ENCODE results near the gene RSPH6A. TPM values are rescaled to one million over a fixed set of nuclear protein-coding genes. Genes with fewer than 3 reads are reported as not detected.

The RSPH6A gene
- total RNA-seq, 6 donors from 2014 or later = 0.15 to 5.2 (median 0.32) TPM; not detected in 2

- WGBS, 2 donors = 91 to 93% methylated on average over 7 to 15 of the region's 15 CpGs
These were observed 52.1 kb downstream of the RSPH6A start for GRCh38 chr19:45762870-45763631.

GRCh38 chr19:45761714-45762113 lies 53.4 kb downstream of the RSPH6A start:
- TF ChIP-seq POLR2A (IDR thresholded peaks at IDR 0.05) = no peak
- TF ChIP-seq CTCF (IDR thresholded peaks at IDR 0.05) = no peak
- TF ChIP-seq POLR2AphosphoS5 (IDR thresholded peaks at IDR 0.05) = no peak
- TF ChIP-seq EP300 (IDR thresholded peaks at IDR 0.05) = no peak
- DNase-seq = peak in 1 of 2 donors; percentile 78
- no peak for ATAC-seq (ENCODE audit: low FRiP score in 2 of 2)
- H3K4me1 ChIP-seq = peaks cover 10 to 26% (median 13%) of the 10 kb centered on the region in 4 donors
- H3K36me3 ChIP-seq = no peaks in the 10 kb centered on the region
- H3K9me3 ChIP-seq = no peaks in the 10 kb centered on the region
- WGBS, 2 donors = 87 to 91% methylated on average over 8 to 17 of the region's 17 CpGs
- H3K4me3 ChIP-seq = no peak overlapping the region
- no peak overlapping the region for H3K27ac ChIP-seq
- H3K27me3 ChIP-seq = no peaks in the 10 kb centered on the region

More at GRCh38 chr19:45762870-45763631, 52.1 kb downstream of the RSPH6A start:
- peaks cover 0 to 3% (median 1%) of the 10 kb centered on the region in 4 donors for H3K27me3 ChIP-seq
- H3K27ac ChIP-seq = no peak overlapping the region
- H3K4me1 ChIP-seq = peaks cover 20 to 40% (median 23%) of the 10 kb centered on the region in 4 donors
- no peak overlapping the region for H3K4me3 ChIP-seq
- H3K9me3 ChIP-seq = no peaks in the 10 kb centered on the region
- ATAC-seq (ENCODE audit: low FRiP score in 2 of 2) (no peak), DNase-seq (no peak)
- no peak for TF ChIP-seq POLR2A (IDR thresholded peaks at IDR 0.05)
- no peak for TF ChIP-seq EP300 (IDR thresholded peaks at IDR 0.05)
- no peak for TF ChIP-seq POLR2AphosphoS5 (IDR thresholded peaks at IDR 0.05)
- no peak for TF ChIP-seq CTCF (IDR thresholded peaks at IDR 0.05)
- H3K36me3 ChIP-seq = no peaks in the 10 kb centered on the region

GRCh38 chr19:45758921-45759320 lies 56.2 kb downstream of the RSPH6A start:
- Histone ChIP-seq H3K36me3 (no peaks in the 10 kb centered on the region), H3K4me1 (peaks cover 0 to 1% (median under 1%) of the 10 kb centered on the region in 4 donors), H3K9me3 (no peaks in the 10 kb centered on the region), H3K4me3 (no peak overlapping the region), H3K27me3 (no peaks in the 10 kb centered on the region), H3K27ac (no peak overlapping the region)
- 62 to 82% methylated on average over 2 to 6 of the region's 9 CpGs for WGBS, 2 donors
- peak in 1 of 2 donors; percentile 42 for DNase-seq
- ATAC-seq (ENCODE audit: low FRiP score in 2 of 2) = no peak
- no peak for TF ChIP-seq CTCF (IDR thresholded peaks at IDR 0.05)
- TF ChIP-seq POLR2AphosphoS5 (IDR thresholded peaks at IDR 0.05) = no peak
- no peak for TF ChIP-seq POLR2A (IDR thresholded peaks at IDR 0.05)
- TF ChIP-seq EP300 (IDR thresholded peaks at IDR 0.05) = no peak

- Histone ChIP-seq H3K9me3 (no peaks in the 10 kb centered on the region), H3K36me3 (no peaks in the 10 kb centered on the region), H3K27ac (no peak overlapping the region), H3K4me1 (no peaks in the 10 kb centered on the region), H3K4me3 (no peak overlapping the region), H3K27me3 (no peaks in the 10 kb centered on the region)
- no peak for DNase-seq
- ATAC-seq (ENCODE audit: low FRiP score in 2 of 2) = no peak
- TF ChIP-seq POLR2AphosphoS5 (IDR thresholded peaks at IDR 0.05) (no peak), EP300 (IDR thresholded peaks at IDR 0.05) (no peak), POLR2A (IDR thresholded peaks at IDR 0.05) (no peak), CTCF (IDR thresholded peaks at IDR 0.05) (no peak)
- WGBS, 2 donors = 76 to 87% methylated on average over 9 of the region's 9 CpGs
These were observed 57.4 kb downstream of the RSPH6A start for GRCh38 chr19:45757695-45758094.

Data from upper lobe of left lung (tissue), 6 donors.